A549 (cell line): ENCODE data around the gene RNF2. TPM values are rescaled to one million over a fixed set of nuclear protein-coding genes. Genes with fewer than 3 reads are reported as not detected.

Experiments
- ATAC-seq, 2 experiments: fragments of 200-7000 bp in 1 of 2; fragments of >200 bp in 1 of 2; cut with Nextera tagmentation in 1 of 2; cut with Tn5 transposase in 1 of 2; 3 replicates each; pipeline versions ENCODE4 v1.8.0 to v1.9.1; 2018 to 2020; ENCODE audit warnings: mild to moderate bottlenecking in 1 of 2, moderate library complexity in 1 of 2
- CTCF ChIA-PET: fragments of 300-600 bp; sonication (Branson Sonifier 250); formaldehyde crosslinking; extraction: SDS; loops from one replicate; lab custom pipeline; 2021; ENCODE audit warnings: antibody characterized with exemption, inconsistent platforms; lab: Yijun Ruan, JAX
- POLR2A ChIA-PET: fragments of 350-600 bp; formaldehyde crosslinking; extraction: SDS; loops from one replicate; lab custom pipeline; 2021; ENCODE audit warnings: antibody characterized with exemption, inconsistent platforms; lab: Yijun Ruan, JAX
- DNase-seq, 2 experiments: peaks; one replicate each; pipeline versions ENCODE4 v3.0.0 to v3.0.0-alpha.2; 2011 to 2016; ENCODE audit warnings: low read depth in 1 of 2, low spot score in 1 of 2
- FAIRE-seq: peaks from 2 replicates; lab custom pipeline; 2011; peaks lifted over from hg19 to GRCh38; lab: Jason Lieb, UNC
- H3K27ac ChIP-seq, 2 experiments: fragments of >200 bp; sonication (Bioruptor Twin); formaldehyde crosslinking; 3 replicates each; pipeline ENCODE4 v1.5.1; 2016 to 2017
- H3K4me1 ChIP-seq: fragments of >200 bp; sonication (Bioruptor Twin); formaldehyde crosslinking; 3 replicates; pipeline ENCODE4 v1.6.1; 2016
- H3K4me2 ChIP-seq: fragments of >200 bp; sonication (Bioruptor Twin); formaldehyde crosslinking; 3 replicates; pipeline ENCODE4 v1.6.1; 2016
- H3K4me3 ChIP-seq: fragments of >200 bp; sonication (Bioruptor Twin); formaldehyde crosslinking; 3 replicates; pipeline ENCODE4 v1.5.1; 2016
- H3K9me3 ChIP-seq: fragments of >200 bp; sonication (Bioruptor Twin); formaldehyde crosslinking; 3 replicates; pipeline ENCODE4 v1.6.1; 2016
- BHLHE40 ChIP-seq: IDR thresholded peaks from 2 replicates; pipeline ENCODE4 v1.6.1; 2012; ENCODE audit warnings: low read depth, low read length, inconsistent platforms
- CHD4 ChIP-seq: fragments of 200-600 bp; sonication (generic); IDR thresholded peaks from 2 replicates; pipeline ENCODE4 v1.6.1; 2016; ENCODE audit warnings: antibody characterized with exemption, mild to moderate bottlenecking, borderline replicate concordance
- EHMT2 ChIP-seq: fragments of 200-600 bp; sonication (generic); IDR thresholded peaks from 2 replicates; pipeline ENCODE4 v1.6.1; 2016; ENCODE audit warnings: antibody characterized with exemption, low read depth, mild to moderate bottlenecking, moderate library complexity
- EP300 ChIP-seq, 2 experiments: fragments of >200 bp; sonication (Bioruptor Twin); formaldehyde crosslinking; IDR thresholded peaks; 2 replicates in 1 of 2; 3 replicates in 1 of 2; pipeline ENCODE4 v1.6.1; 2016 to 2017
- GATA3 ChIP-seq: IDR thresholded peaks from 2 replicates; pipeline ENCODE4 v1.6.1; 2012; ENCODE audit warnings: borderline replicate concordance
- HDAC2 ChIP-seq: fragments of 200-600 bp; sonication (generic); IDR thresholded peaks from 2 replicates; pipeline ENCODE4 v1.6.1; 2016
- HEYL ChIP-seq: fragments of 250-450 bp; sonication (Bioruptor Pico); IDR thresholded peaks from 2 replicates; pipeline ENCODE4 v1.8.0; 2021; ENCODE audit warnings: mild to moderate bottlenecking, moderate library complexity
- HOXB13 ChIP-seq: fragments of 250-450 bp; sonication (Bioruptor Pico); IDR thresholded peaks from 2 replicates; pipeline ENCODE4 v1.5.0; 2020; ENCODE audit warnings: low read depth, mild to moderate bottlenecking, moderate library complexity
- JUN ChIP-seq, 2 experiments: fragments of >200 bp; sonication (Bioruptor Twin); formaldehyde crosslinking; IDR thresholded peaks; 2 replicates in 1 of 2; 3 replicates in 1 of 2; pipeline ENCODE4 v1.6.1; 2016 to 2017
- MAFK ChIP-seq: fragments of 450-650 bp; IDR thresholded peaks from 2 replicates; pipeline ENCODE4 v1.6.1; 2014; ENCODE audit not compliant: partially characterized antibody
- POLR2A ChIP-seq: IDR thresholded peaks from 2 replicates; pipeline ENCODE4 v1.6.1; 2012; ENCODE audit warnings: mild to moderate bottlenecking, low read length
- SREBF2 ChIP-seq: fragments of 450-650 bp; IDR thresholded peaks from 2 replicates; pipeline ENCODE4 v1.6.1; 2014; ENCODE audit warnings: mild to moderate bottlenecking, moderate library complexity
- ZFP36 ChIP-seq: fragments of 450-650 bp; IDR thresholded peaks from 2 replicates; pipeline ENCODE4 v1.6.1; 2014; ENCODE audit warnings: borderline replicate concordance; ENCODE audit not compliant: partially characterized antibody
- ZSCAN20 ChIP-seq: fragments of 250-450 bp; sonication (Bioruptor Pico); IDR thresholded peaks from 2 replicates; pipeline ENCODE4 v1.8.0; 2022; ENCODE audit warnings: mild to moderate bottlenecking, moderate library complexity
- WGBS: methylation state at CpG from one replicate; pipeline ENCODE4 v1.1.6; 2017; ENCODE audit errors: missing lambda C conversion rate; 5-methylcytosine and 5-hydroxymethylcytosine counted together
- polyA plus RNA-seq, 4 experiments: library from polyadenylated mRNA; depleted of rRNA in 3 of 4; stranded (reverse); fragments of >200 nt; fragmentation: RNase III in 1 of 4; extraction: RNeasy Plus Mini Kit Qiagen cat#74134 plus additional on column Dnase treatment in 1 of 4; gene quantifications; 2 replicates in 3 of 4; 3 replicates in 1 of 4; pipeline ENCODE4 v1.2.3, GENCODE V29; 2011 to 2017
- TF ChIP-seq, protein P1 (sequence below): fragments of 200-600 bp; sonication (generic); IDR thresholded peaks from 2 replicates; pipeline ENCODE4 v1.6.1; 2016; ENCODE audit warnings: antibody characterized with exemption, mild to moderate bottlenecking, moderate library complexity
- TF ChIP-seq, protein P2 (sequence below): fragments of 250-450 bp; sonication (Bioruptor Pico); IDR thresholded peaks from 2 replicates; pipeline ENCODE4 v1.5.0; 2020; ENCODE audit warnings: low read depth, mild to moderate bottlenecking, moderate library complexity
- TF ChIP-seq, protein P3 (sequence below): fragments of 450-650 bp; IDR thresholded peaks from 2 replicates; pipeline ENCODE4 v1.6.1; 2014; ENCODE audit warnings: antibody characterized with exemption

RNF2 gene
- polyA plus RNA-seq, 2 of the 4 experiments (the other 2 are of a cell fraction) = 16.6 to 38.2 TPM

DNA sequence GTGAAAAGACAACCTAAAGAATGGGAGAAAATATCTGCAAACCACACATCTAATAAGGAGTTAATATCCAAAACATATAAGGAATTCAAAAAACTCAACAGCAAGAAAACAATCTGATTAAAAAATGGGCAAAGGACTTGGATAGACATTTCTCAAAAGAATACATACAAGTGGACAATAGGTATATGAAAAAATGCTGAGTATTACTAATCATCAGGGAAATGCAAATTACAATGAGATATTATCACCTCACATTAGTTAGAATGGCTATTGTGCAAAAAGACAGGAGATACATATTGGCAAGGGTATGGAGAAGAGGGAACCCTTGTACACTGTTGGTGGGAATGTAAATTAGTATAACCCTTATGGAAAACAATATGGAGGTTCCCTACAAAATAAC lies 66.5 kb downstream of the RNF2 start:
- Histone ChIP-seq H3K4me3 (no peak overlapping the region), H3K4me2 (no peak overlapping the region), H3K27ac (no peak overlapping the region), H3K9me3 (peaks cover 15% of the 10 kb centered on the region; the same call in 1 of the 3 replicates), H3K4me1 (no peaks in the 10 kb centered on the region)
- POLR2A ChIA-PET = no interaction called here
- DNase-seq (no peak), FAIRE-seq (no peak), ATAC-seq (no peak)
- TF ChIP-seq ZFP36 (no peak), MAFK (peak; percentile 77)
- CTCF ChIA-PET = no interaction called here

DNA sequence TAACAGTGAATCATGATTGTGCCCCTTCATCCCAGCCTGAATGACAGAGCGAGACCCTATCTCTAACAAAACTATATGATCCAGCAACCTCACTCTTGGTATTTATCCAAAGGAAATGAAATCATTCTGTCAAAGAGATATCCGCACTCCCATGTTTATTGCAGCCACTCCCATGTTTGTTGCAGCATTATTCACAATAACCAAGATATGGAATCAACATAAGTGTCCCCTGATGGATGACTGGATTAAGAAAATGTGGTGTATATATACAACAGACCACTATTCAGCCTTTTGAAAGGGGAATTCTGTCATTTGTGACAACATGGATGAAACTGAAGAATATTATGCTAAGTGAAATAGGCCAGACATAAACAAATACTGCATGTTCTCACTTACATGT lies 67.0 kb downstream of the RNF2 start:
- WGBS = 88% methylated on average over 2 of the region's 2 CpGs
- Histone ChIP-seq H3K4me2 (no peak overlapping the region), H3K9me3 (peaks cover 15% of the 10 kb centered on the region; the same call in 1 of the 3 replicates), H3K4me3 (no peak overlapping the region), H3K27ac (no peak overlapping the region)
- DNase-seq = no peak
- CTCF ChIA-PET = no interaction called here
- ATAC-seq = no peak
- FAIRE-seq = no peak
- no peak for TF ChIP-seq CHD4
- TF ChIP-seq, protein P1, sequence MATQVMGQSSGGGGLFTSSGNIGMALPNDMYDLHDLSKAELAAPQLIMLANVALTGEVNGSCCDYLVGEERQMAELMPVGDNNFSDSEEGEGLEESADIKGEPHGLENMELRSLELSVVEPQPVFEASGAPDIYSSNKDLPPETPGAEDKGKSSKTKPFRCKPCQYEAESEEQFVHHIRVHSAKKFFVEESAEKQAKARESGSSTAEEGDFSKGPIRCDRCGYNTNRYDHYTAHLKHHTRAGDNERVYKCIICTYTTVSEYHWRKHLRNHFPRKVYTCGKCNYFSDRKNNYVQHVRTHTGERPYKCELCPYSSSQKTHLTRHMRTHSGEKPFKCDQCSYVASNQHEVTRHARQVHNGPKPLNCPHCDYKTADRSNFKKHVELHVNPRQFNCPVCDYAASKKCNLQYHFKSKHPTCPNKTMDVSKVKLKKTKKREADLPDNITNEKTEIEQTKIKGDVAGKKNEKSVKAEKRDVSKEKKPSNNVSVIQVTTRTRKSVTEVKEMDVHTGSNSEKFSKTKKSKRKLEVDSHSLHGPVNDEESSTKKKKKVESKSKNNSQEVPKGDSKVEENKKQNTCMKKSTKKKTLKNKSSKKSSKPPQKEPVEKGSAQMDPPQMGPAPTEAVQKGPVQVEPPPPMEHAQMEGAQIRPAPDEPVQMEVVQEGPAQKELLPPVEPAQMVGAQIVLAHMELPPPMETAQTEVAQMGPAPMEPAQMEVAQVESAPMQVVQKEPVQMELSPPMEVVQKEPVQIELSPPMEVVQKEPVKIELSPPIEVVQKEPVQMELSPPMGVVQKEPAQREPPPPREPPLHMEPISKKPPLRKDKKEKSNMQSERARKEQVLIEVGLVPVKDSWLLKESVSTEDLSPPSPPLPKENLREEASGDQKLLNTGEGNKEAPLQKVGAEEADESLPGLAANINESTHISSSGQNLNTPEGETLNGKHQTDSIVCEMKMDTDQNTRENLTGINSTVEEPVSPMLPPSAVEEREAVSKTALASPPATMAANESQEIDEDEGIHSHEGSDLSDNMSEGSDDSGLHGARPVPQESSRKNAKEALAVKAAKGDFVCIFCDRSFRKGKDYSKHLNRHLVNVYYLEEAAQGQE = no peak
- TF ChIP-seq BHLHE40 = no peak
- TF ChIP-seq, all 56 proteins: peak for 0
- no peaks in the 10 kb centered on the region for H3K4me1 ChIP-seq
- POLR2A ChIA-PET = no interaction called here

DNA sequence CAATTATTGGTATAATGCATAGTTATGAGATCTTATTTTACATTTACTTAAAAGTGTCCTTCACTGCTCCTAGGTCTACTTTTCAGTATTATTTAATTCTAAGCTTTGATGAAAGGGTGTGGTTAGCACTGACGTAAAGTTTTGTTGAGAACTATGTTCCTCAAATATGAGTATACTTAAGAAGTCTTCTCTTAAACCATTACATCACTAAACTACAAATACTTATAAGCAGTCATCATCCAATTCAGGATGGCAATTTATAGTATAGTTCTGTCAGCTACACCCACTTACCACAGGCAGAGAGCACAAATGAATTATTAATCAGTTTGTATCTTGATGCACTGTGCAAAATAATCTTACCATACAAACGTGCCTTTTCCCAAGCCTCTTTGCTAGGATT lies 84.3 kb downstream of the RNF2 start:
- WGBS = 80% methylated on average over 2 of the region's 2 CpGs
- POLR2A ChIA-PET = no interaction called here
- FAIRE-seq = no peak

DNA sequence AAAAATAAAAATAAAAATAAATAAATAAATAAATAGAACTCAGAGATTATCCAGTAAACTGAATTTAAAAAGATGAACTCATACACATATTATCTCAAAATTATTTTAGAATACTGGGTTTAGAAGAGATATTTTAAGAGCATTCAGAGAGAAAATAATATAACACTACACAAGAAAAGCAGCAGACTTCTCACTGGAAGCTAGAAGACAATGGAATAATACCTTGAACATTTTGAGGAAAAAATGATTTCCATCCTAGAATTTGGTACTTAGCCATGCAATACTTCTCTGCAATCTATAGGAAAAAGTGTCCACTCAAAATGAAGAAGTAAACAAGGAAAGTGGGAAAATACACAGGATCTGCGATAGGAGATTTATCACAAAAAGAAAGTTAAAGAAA lies 87.2 kb downstream of the RNF2 start:
- ATAC-seq (no peak), DNase-seq (no peak)
- ChIA-PET CTCF (interaction anchor here (1.2 kb wide), 1 partner anchor 22 kb away, joined by 3 read pairs; no protein-coding TSS in a partner anchor), POLR2A (no interaction called here)
- Histone ChIP-seq H3K9me3 (peaks cover 8% of the 10 kb centered on the region; the same call in 1 of the 3 replicates), H3K4me2 (no peak overlapping the region), H3K4me1 (no peaks in the 10 kb centered on the region), H3K4me3 (no peak overlapping the region)
- 100% methylated on average over 1 of the region's 1 CpG for WGBS
- TF ChIP-seq HOXB13 (CRISPR knock-in tag) (no peak), POLR2A (no peak), SREBF2 (no peak), ZSCAN20 (no peak)
- TF ChIP-seq, all 56 proteins: peak for 0
- no peak for FAIRE-seq
- H3K27ac ChIP-seq = no peak overlapping the region

More for the DNA sequence above, 84.3 kb downstream of the RNF2 start:
- H3K4me3 ChIP-seq = no peak overlapping the region
- H3K9me3 ChIP-seq = peaks cover 8% of the 10 kb centered on the region; the same call in 1 of the 3 replicates
- no peak for TF ChIP-seq BHLHE40
- ATAC-seq (no peak), DNase-seq (no peak)
- H3K27ac ChIP-seq = no peak overlapping the region
- no peaks in the 10 kb centered on the region for H3K4me1 ChIP-seq
- H3K4me2 ChIP-seq = no peak overlapping the region
- CTCF ChIA-PET = no interaction called here

DNA sequence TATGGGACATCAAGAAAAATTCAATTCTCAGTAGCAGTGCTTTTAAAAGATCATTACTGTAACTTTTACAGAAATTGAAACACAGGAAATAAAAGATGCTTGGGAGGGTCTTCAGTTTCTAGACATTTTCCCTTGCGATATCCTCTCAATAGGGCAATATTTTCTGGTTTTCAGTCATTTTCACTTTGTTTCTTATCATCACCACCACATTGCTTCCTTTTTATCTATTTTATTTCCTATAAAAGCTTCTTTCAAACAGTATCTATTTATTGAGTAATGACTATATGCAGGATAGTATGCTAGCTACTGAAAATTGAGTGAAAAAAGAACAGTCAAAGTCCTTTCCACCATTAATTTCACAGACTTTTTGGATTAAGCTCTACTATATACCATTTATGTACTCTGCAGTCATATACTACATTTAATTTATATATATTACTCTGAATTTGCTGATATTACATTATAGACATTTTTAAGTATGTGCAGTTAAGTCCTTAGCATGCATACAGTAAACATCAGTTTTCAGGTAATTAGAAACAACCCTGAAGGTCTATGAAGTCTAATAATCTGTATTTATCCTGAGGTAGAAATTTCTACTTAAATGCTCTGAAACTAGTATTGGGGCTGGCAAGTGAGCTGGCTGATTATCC lies 92.7 kb downstream of the RNF2 start:
- H3K4me3 ChIP-seq = no peak overlapping the region
- no peak overlapping the region for H3K4me2 ChIP-seq
- no peak for ATAC-seq
- POLR2A ChIA-PET = no interaction called here
- TF ChIP-seq HEYL (CRISPR knock-in tag) (no peak), CHD4 (no peak), MAFK (no peak), GATA3 (no peak), JUN (IDR thresholded peaks at IDR 0.05) (no peak), EHMT2 (no peak), HDAC2 (no peak), EP300 (IDR thresholded peaks at IDR 0.05) (no peak)
- TF ChIP-seq, protein P2, sequence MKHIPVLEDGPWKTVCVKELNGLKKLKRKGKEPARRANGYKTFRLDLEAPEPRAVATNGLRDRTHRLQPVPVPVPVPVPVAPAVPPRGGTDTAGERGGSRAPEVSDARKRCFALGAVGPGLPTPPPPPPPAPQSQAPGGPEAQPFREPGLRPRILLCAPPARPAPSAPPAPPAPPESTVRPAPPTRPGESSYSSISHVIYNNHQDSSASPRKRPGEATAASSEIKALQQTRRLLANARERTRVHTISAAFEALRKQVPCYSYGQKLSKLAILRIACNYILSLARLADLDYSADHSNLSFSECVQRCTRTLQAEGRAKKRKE (CRISPR knock-in tag) = no peak
- TF ChIP-seq, protein P3, sequence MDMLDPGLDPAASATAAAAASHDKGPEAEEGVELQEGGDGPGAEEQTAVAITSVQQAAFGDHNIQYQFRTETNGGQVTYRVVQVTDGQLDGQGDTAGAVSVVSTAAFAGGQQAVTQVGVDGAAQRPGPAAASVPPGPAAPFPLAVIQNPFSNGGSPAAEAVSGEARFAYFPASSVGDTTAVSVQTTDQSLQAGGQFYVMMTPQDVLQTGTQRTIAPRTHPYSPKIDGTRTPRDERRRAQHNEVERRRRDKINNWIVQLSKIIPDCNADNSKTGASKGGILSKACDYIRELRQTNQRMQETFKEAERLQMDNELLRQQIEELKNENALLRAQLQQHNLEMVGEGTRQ = no peak
- no peak for DNase-seq
- H3K4me1 ChIP-seq = no peaks in the 10 kb centered on the region
- no peak overlapping the region for H3K27ac ChIP-seq
- no peak for FAIRE-seq
- WGBS = 89% methylated on average over 1 of the region's 1 CpG
- peaks cover 2% of the 10 kb centered on the region; the same call in 1 of the 3 replicates for H3K9me3 ChIP-seq
- CTCF ChIA-PET = no interaction called here
